HEK293 (cell line): Measurements from ENCODE around the gene MVD.

Source experiments
- CTCF ChIA-PET: fragments of 350-600 bp; formaldehyde crosslinking; extraction: SDS; loops from one replicate; lab custom pipeline; 2021; ENCODE audit warnings: antibody characterized with exemption; lab: Yijun Ruan, JAX
- POLR2A ChIA-PET: fragments of 300-600 bp; formaldehyde crosslinking; extraction: SDS; loops from one replicate; lab custom pipeline; 2020; ENCODE audit warnings: antibody characterized with exemption, inconsistent platforms; lab: Yijun Ruan, JAX
- H3K27ac ChIP-seq: fragments of 200-500 bp; sonication (Bioruptor generic); 2 replicates; pipeline ENCODE4 v1.5.1; 2014; ENCODE audit warnings: low read depth, low read length, control low read depth, inconsistent platforms; ENCODE audit errors: extremely low read depth
- H3K36me3 ChIP-seq, 2 experiments: fragments of 200-500 bp in 1 of 2; sonication (Bioruptor generic) in 1 of 2; 1 replicate in 1 of 2; 2 replicates in 1 of 2; pipeline ENCODE4 v1.5.1; 2014 to 2017; ENCODE audit warnings: inconsistent platforms in 2 of 2, low read length in 2 of 2; ENCODE audit not compliant: control insufficient read depth in 2 of 2, insufficient read depth in 1 of 2
- H3K4me1 ChIP-seq: fragments of 200-500 bp; sonication (Bioruptor generic); 2 replicates; pipeline ENCODE4 v1.5.1; 2014; ENCODE audit warnings: mild to moderate bottlenecking, low read length, inconsistent platforms; ENCODE audit not compliant: control insufficient read depth, insufficient read depth
- H3K4me3 ChIP-seq: 2 replicates; pipeline ENCODE4 v1.5.1; 2011; ENCODE audit warnings: low read depth, mild to moderate bottlenecking, control low read depth, low read length, moderate library complexity
- H3K9me3 ChIP-seq: fragments of 200-500 bp; sonication (Bioruptor generic); 2 replicates; pipeline ENCODE4 v1.5.1; 2014; ENCODE audit warnings: low read depth, low read length, inconsistent platforms; ENCODE audit not compliant: control insufficient read depth, insufficient read depth
- GFI1B ChIP-seq: fragments of 450-650 bp; formaldehyde crosslinking; IDR thresholded peaks from 2 replicates; pipeline ENCODE4 v1.5.1; 2016; ENCODE audit warnings: missing biosample characterization, missing genetic modification characterization
- IKZF3 ChIP-seq: fragments of 450-650 bp; IDR thresholded peaks from 2 replicates; pipeline ENCODE4 v1.5.0; 2018; ENCODE audit warnings: missing biosample characterization, mild to moderate bottlenecking, missing genetic modification characterization, moderate library complexity
- KLF9 ChIP-seq: fragments of 450-650 bp; formaldehyde crosslinking; IDR thresholded peaks from 2 replicates; pipeline ENCODE4 v1.5.1; 2016; ENCODE audit warnings: missing biosample characterization, missing genetic modification characterization, low read depth
- PRDM4 ChIP-seq: fragments of 450-650 bp; formaldehyde crosslinking; IDR thresholded peaks from 2 replicates; pipeline ENCODE4 v1.5.1; 2017; ENCODE audit warnings: missing biosample characterization, missing genetic modification characterization
- SALL2 ChIP-seq: fragments of 450-650 bp; formaldehyde crosslinking; IDR thresholded peaks from 2 replicates; pipeline ENCODE4 v1.5.0; 2017; ENCODE audit warnings: missing biosample characterization, mild to moderate bottlenecking, missing genetic modification characterization, borderline replicate concordance
- ZBTB17 ChIP-seq: fragments of 450-650 bp; formaldehyde crosslinking; IDR thresholded peaks from 2 replicates; pipeline ENCODE4 v1.5.1; 2016; ENCODE audit warnings: missing biosample characterization, missing genetic modification characterization
- ZNF214 ChIP-seq: fragments of 450-650 bp; formaldehyde crosslinking; IDR thresholded peaks from 2 replicates; pipeline ENCODE4 v1.5.1; 2017; ENCODE audit warnings: missing biosample characterization, mild to moderate bottlenecking, missing genetic modification characterization, borderline replicate concordance
- ZNF26 ChIP-seq: fragments of 450-650 bp; formaldehyde crosslinking; IDR thresholded peaks from 2 replicates; pipeline ENCODE4 v1.5.1; 2016; ENCODE audit warnings: missing biosample characterization, missing genetic modification characterization
- ZNF324 ChIP-seq: fragments of 450-650 bp; formaldehyde crosslinking; IDR thresholded peaks from 2 replicates; pipeline ENCODE4 v1.5.1; 2016; ENCODE audit warnings: missing biosample characterization, missing genetic modification characterization
- ZNF341 ChIP-seq: fragments of 450-650 bp; formaldehyde crosslinking; IDR thresholded peaks from 2 replicates; pipeline ENCODE4; 2016; ENCODE audit warnings: low read depth, missing biosample characterization, missing genetic modification characterization
- ZNF571 ChIP-seq: fragments of 450-650 bp; formaldehyde crosslinking; IDR thresholded peaks from 2 replicates; pipeline ENCODE4 v1.5.0; 2017; ENCODE audit warnings: missing biosample characterization, missing genetic modification characterization
- ZNF596 ChIP-seq: fragments of 450-650 bp; IDR thresholded peaks from 2 replicates; pipeline ENCODE4 v1.5.0; 2018; ENCODE audit warnings: missing biosample characterization, mild to moderate bottlenecking, missing genetic modification characterization, moderate library complexity
- ZNF664 ChIP-seq: fragments of 450-650 bp; formaldehyde crosslinking; IDR thresholded peaks from 2 replicates; pipeline ENCODE4 v1.5.1; 2016; ENCODE audit warnings: missing biosample characterization, missing genetic modification characterization
- ZNF707 ChIP-seq: fragments of 450-650 bp; formaldehyde crosslinking; IDR thresholded peaks from 2 replicates; pipeline ENCODE4 v1.5.1; 2016; ENCODE audit warnings: missing biosample characterization, missing genetic modification characterization
- ZNF785 ChIP-seq: fragments of 450-650 bp; formaldehyde crosslinking; IDR thresholded peaks from 2 replicates; pipeline ENCODE4 v1.5.1; 2016; ENCODE audit warnings: missing biosample characterization, missing genetic modification characterization
- TF ChIP-seq, protein P1 (sequence below): fragments of 450-650 bp; formaldehyde crosslinking; IDR thresholded peaks from 2 replicates; pipeline ENCODE4 v1.5.1; 2016; ENCODE audit warnings: missing biosample characterization, missing genetic modification characterization, borderline replicate concordance
- TF ChIP-seq, protein P2 (sequence below): fragments of 450-650 bp; formaldehyde crosslinking; IDR thresholded peaks from 2 replicates; pipeline ENCODE4 v1.5.1; 2016; ENCODE audit warnings: missing biosample characterization, missing genetic modification characterization, borderline replicate concordance

MVD gene

GRCh38 chr16:88608076-88608475 lies 54.8 kb downstream of the MVD start (continued):
- no peak for TF ChIP-seq ZNF596 (tag by site-specific recombination)
- TF ChIP-seq ZNF707, result no peak
- no peak for TF ChIP-seq ZBTB17 (tag by site-specific recombination)
- TF ChIP-seq ZNF324 (tag by site-specific recombination), result no peak
- TF ChIP-seq, all 188 proteins: peak for 0

- H3K4me1 ChIP-seq, result no peaks in the 10 kb centered on the region
- no peak for TF ChIP-seq ZNF341
- no peak for TF ChIP-seq ZNF214
- no peak for TF ChIP-seq KLF9 (tag by site-specific recombination)
- H3K9me3 ChIP-seq, result no peaks in the 10 kb centered on the region
- no peak overlapping the region for H3K4me3 ChIP-seq
- peaks cover 6 to 86% of the 10 kb centered on the region in 2 experiments for H3K36me3 ChIP-seq
- no peak overlapping the region for H3K27ac ChIP-seq
- ChIA-PET CTCF (no interaction called here), POLR2A (no interaction called here)
Observed at GRCh38 chr16:88606148-88606757, 56.6 kb downstream of the MVD start.

GRCh38 chr16:88605186-88606147 lies 57.4 kb downstream of the MVD start:
- peaks cover 9 to 86% of the 10 kb centered on the region in 2 experiments for H3K36me3 ChIP-seq
- ChIA-PET POLR2A (no interaction called here), CTCF (no interaction called here)
- H3K9me3 ChIP-seq, result no peaks in the 10 kb centered on the region
- H3K4me1 ChIP-seq, result no peaks in the 10 kb centered on the region
- no peak overlapping the region for H3K27ac ChIP-seq
- H3K4me3 ChIP-seq, result no peak overlapping the region
- TF ChIP-seq ZNF571 (tag by site-specific recombination) (no peak), SALL2 (no peak), GFI1B (no peak), ZNF707 (no peak), PRDM4 (tag by site-specific recombination) (no peak), ZNF214 (no peak), ZNF26 (tag by site-specific recombination) (no peak), ZNF785 (tag by site-specific recombination) (no peak), ZNF664 (tag by site-specific recombination) (no peak), IKZF3 (no peak)
- TF ChIP-seq, protein P1, sequence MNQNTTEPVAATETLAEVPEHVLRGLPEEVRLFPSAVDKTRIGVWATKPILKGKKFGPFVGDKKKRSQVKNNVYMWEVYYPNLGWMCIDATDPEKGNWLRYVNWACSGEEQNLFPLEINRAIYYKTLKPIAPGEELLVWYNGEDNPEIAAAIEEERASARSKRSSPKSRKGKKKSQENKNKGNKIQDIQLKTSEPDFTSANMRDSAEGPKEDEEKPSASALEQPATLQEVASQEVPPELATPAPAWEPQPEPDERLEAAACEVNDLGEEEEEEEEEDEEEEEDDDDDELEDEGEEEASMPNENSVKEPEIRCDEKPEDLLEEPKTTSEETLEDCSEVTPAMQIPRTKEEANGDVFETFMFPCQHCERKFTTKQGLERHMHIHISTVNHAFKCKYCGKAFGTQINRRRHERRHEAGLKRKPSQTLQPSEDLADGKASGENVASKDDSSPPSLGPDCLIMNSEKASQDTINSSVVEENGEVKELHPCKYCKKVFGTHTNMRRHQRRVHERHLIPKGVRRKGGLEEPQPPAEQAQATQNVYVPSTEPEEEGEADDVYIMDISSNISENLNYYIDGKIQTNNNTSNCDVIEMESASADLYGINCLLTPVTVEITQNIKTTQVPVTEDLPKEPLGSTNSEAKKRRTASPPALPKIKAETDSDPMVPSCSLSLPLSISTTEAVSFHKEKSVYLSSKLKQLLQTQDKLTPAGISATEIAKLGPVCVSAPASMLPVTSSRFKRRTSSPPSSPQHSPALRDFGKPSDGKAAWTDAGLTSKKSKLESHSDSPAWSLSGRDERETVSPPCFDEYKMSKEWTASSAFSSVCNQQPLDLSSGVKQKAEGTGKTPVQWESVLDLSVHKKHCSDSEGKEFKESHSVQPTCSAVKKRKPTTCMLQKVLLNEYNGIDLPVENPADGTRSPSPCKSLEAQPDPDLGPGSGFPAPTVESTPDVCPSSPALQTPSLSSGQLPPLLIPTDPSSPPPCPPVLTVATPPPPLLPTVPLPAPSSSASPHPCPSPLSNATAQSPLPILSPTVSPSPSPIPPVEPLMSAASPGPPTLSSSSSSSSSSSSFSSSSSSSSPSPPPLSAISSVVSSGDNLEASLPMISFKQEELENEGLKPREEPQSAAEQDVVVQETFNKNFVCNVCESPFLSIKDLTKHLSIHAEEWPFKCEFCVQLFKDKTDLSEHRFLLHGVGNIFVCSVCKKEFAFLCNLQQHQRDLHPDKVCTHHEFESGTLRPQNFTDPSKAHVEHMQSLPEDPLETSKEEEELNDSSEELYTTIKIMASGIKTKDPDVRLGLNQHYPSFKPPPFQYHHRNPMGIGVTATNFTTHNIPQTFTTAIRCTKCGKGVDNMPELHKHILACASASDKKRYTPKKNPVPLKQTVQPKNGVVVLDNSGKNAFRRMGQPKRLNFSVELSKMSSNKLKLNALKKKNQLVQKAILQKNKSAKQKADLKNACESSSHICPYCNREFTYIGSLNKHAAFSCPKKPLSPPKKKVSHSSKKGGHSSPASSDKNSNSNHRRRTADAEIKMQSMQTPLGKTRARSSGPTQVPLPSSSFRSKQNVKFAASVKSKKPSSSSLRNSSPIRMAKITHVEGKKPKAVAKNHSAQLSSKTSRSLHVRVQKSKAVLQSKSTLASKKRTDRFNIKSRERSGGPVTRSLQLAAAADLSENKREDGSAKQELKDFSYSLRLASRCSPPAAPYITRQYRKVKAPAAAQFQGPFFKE (tag by site-specific recombination), result no peak
- TF ChIP-seq, protein P2, sequence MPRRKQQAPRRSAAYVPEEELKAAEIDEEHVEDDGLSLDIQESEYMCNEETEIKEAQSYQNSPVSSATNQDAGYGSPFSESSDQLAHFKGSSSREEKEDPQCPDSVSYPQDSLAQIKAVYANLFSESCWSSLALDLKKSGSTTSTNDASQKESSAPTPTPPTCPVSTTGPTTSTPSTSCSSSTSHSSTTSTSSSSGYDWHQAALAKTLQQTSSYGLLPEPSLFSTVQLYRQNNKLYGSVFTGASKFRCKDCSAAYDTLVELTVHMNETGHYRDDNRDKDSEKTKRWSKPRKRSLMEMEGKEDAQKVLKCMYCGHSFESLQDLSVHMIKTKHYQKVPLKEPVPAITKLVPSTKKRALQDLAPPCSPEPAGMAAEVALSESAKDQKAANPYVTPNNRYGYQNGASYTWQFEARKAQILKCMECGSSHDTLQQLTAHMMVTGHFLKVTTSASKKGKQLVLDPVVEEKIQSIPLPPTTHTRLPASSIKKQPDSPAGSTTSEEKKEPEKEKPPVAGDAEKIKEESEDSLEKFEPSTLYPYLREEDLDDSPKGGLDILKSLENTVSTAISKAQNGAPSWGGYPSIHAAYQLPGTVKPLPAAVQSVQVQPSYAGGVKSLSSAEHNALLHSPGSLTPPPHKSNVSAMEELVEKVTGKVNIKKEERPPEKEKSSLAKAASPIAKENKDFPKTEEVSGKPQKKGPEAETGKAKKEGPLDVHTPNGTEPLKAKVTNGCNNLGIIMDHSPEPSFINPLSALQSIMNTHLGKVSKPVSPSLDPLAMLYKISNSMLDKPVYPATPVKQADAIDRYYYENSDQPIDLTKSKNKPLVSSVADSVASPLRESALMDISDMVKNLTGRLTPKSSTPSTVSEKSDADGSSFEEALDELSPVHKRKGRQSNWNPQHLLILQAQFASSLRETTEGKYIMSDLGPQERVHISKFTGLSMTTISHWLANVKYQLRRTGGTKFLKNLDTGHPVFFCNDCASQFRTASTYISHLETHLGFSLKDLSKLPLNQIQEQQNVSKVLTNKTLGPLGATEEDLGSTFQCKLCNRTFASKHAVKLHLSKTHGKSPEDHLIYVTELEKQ (tag by site-specific recombination), result no peak
